HEK293T (cell line): ENCODE data around the gene NKAIN2.

Experiments used
- ARNT ChIP-seq: fragments of 450-650 bp; IDR thresholded peaks from 2 replicates; pipeline ENCODE4 v1.6.1; 2017; ENCODE audit warnings: mild to moderate bottlenecking
- ELF4 ChIP-seq: fragments of 450-650 bp; IDR thresholded peaks from 2 replicates; pipeline ENCODE4 v1.6.1; 2017; ENCODE audit warnings: antibody characterized with exemption
- FOXA1 ChIP-seq: fragments of 450-650 bp; IDR thresholded peaks from 2 replicates; pipeline ENCODE4 v1.6.1; 2016; ENCODE audit warnings: mild to moderate bottlenecking
- FOXM1 ChIP-seq: fragments of 450-650 bp; IDR thresholded peaks from 2 replicates; pipeline ENCODE4 v1.6.1; 2017; ENCODE audit warnings: mild to moderate bottlenecking, borderline replicate concordance
- HDGF ChIP-seq: fragments of 450-650 bp; IDR thresholded peaks from 2 replicates; pipeline ENCODE4 v1.6.1; 2017; ENCODE audit warnings: antibody characterized with exemption, borderline replicate concordance
- L3MBTL2 ChIP-seq: fragments of 450-650 bp; conservative IDR thresholded peaks from 2 replicates; pipeline ENCODE4 v1.6.1; 2016; ENCODE audit warnings: mild to moderate bottlenecking
- LEF1 ChIP-seq: fragments of 450-650 bp; IDR thresholded peaks from 2 replicates; pipeline ENCODE4 v1.6.1; 2017; ENCODE audit warnings: mild to moderate bottlenecking, borderline replicate concordance
- SP1 ChIP-seq: fragments of 450-650 bp; IDR thresholded peaks from 2 replicates; pipeline ENCODE4 v1.6.1; 2017
- SUZ12 ChIP-seq: fragments of 450-650 bp; IDR thresholded peaks from 2 replicates; pipeline ENCODE4 v1.6.1; 2016; ENCODE audit warnings: mild to moderate bottlenecking
- ZNF384 ChIP-seq: fragments of 450-650 bp; IDR thresholded peaks from 2 replicates; pipeline ENCODE4 v1.6.1; 2016

- TF ChIP-seq LEF1 (no peak), SP1 (no peak), SUZ12 (no peak), FOXA1 (no peak), ARNT (no peak), ZNF384 (no peak), HDGF (no peak), ELF4 (no peak), FOXM1 (no peak), L3MBTL2 (no peak)
These were observed 40.3 kb downstream of the NKAIN2 start for GRCh38 chr6:123844011-123844410.
